Activated T-cell treated with anti-CD3 and anti-CD28 coated beads for 48 hours (primary cell): ENCODE measurements around the gene ZSWIM6.
A peak's percentile ranks its signal among the peaks of the same experiment; 100 is the strongest.

Source experiments
- DNase-seq: peaks from one replicate; pipeline ENCODE4 v3.0.0-alpha.2; 2020; ENCODE audit warnings: low read depth

The ZSWIM6 gene

GRCh38 chr5:61307191-61307590 lies 24.9 kb upstream of the ZSWIM6 start:
- DNase-seq: no peak

GRCh38 chr5:61307611-61308010 lies 24.4 kb upstream of the ZSWIM6 start:
- DNase-seq: no peak

GRCh38 chr5:61308712-61309111 lies 23.3 kb upstream of the ZSWIM6 start:
- DNase-seq: no peak

- DNase-seq: no peak
These were observed 22.9 kb upstream of the ZSWIM6 start for GRCh38 chr5:61309115-61309514.

- DNase-seq: no peak
These were observed 20.9 kb upstream of the ZSWIM6 start for GRCh38 chr5:61311056-61311610.

- no peak for DNase-seq
These were observed 19.9 kb upstream of the ZSWIM6 start for GRCh38 chr5:61311836-61312808.

- no peak for DNase-seq
These were observed 17.9 kb upstream of the ZSWIM6 start for GRCh38 chr5:61313960-61314681.

- no peak for DNase-seq
These were observed 13.7 kb upstream of the ZSWIM6 start for GRCh38 chr5:61318376-61318775.

- DNase-seq: no peak
These were observed 12.5 kb upstream of the ZSWIM6 start for GRCh38 chr5:61319388-61320146.

- DNase-seq: no peak
These were observed 11.2 kb upstream of the ZSWIM6 start for GRCh38 chr5:61320860-61321259.

GRCh38 chr5:61321669-61322068 lies 10.4 kb upstream of the ZSWIM6 start:
- no peak for DNase-seq

GRCh38 chr5:61322738-61323725 lies 9.0 kb upstream of the ZSWIM6 start:
- no peak for DNase-seq

- DNase-seq: no peak
These were observed 4.0 kb upstream of the ZSWIM6 start for GRCh38 chr5:61327760-61328753.

GRCh38 chr5:61328791-61329549 lies 3.1 kb upstream of the ZSWIM6 start:
- no peak for DNase-seq

- no peak for DNase-seq
These were observed 2.4 kb upstream of the ZSWIM6 start for GRCh38 chr5:61329550-61330128.

GRCh38 chr5:61330341-61330844 lies 1.7 kb upstream of the ZSWIM6 start:
- DNase-seq: no peak

- peak; percentile 68 for DNase-seq
These were observed 1.1 kb upstream of the ZSWIM6 start for GRCh38 chr5:61330845-61331406.

- DNase-seq: peak; percentile 29
These were observed 296 bp downstream of the ZSWIM6 start for GRCh38 chr5:61332358-61332749.
